G401 (cell line): ENCODE results near the gene ATP8A1. TPM values are rescaled to one million over a fixed set of nuclear protein-coding genes. Genes with fewer than 3 reads are reported as not detected.

Experiments
- DNase-seq: peaks from one replicate; pipeline ENCODE4 v3.0.0-alpha.2; 2015; ENCODE audit warnings: low spot score
- in situ Hi-C: cut with HindIII; loops from 2 replicates; pipeline ENCODE4 v1.10.0; 2016; ENCODE audit warnings: low sequenced_read_pairs, mixed read lengths
- total RNA-seq: library from RNA; depleted of rRNA; stranded (reverse); fragments of >200 nt; shearing (Covaris generic); gene quantifications from 2 replicates; pipeline ENCODE4 v1.2.3, GENCODE V29; 2014; rRNA removed

The ATP8A1 gene
- total RNA-seq, 1 experiment from 2014 or later = 9.2 TPM

- DNase-seq = no peak
- in situ Hi-C loops = no loop called here
Measured at GRCh38 chr4:42359711-42360110, 297.2 kb downstream of the ATP8A1 start.

Other genes with a start within 250 kb of the ATP8A1 start
- not detected in 2 replicates for gene GRXCR1, start 235.6 kb upstream of the ATP8A1 start, total RNA-seq